Measurements from ENCODE around the gene TMEM116. TPM values are rescaled to one million over a fixed set of nuclear protein-coding genes. Genes with fewer than 3 reads are reported as not detected.

TMEM116 gene
- total and polyA plus RNA-seq, 9 donors: 9.1 to 17.9 (median 11.3) TPM

DNA sequence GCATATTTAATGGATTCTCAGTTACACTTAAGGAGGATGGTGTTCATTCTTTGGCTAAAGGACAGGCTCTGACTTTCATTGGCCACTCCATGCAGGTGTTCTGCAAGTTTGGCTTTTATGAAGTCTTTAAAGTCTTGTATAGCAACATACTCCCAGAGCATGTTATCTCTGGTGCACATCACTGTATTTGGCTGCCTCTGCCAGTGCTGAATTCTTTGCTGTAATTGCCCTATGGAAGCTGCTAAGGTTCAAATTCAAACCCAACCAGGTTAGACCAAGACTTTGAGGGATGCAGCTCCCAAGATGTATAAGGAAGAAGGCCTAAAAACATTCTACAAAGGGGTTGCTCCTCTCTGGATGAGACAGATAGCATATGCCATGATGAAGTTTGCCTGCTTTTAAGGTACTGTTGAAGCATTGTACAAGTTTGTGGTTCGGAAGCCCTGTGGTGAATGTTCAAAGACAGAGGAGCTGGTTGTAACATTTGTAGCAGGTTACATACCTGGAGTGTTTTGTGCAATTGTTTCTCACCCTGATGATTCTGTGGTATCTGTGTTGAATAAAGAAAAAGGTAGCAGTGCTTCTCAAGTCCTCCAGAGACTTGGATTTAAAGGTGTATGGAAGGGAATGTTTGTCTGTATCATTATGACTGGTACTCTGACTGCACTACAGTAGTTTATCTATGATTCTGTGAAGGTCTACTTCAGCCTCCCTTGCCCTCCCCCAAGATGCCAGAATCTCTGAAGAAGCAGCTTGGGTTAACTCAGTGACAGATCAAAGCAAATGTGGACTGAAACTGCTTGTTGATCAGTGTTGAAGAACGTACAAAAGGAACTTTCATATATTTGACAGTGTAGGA, 19.4 kb downstream of the TMEM116 start:
- no peaks in the 10 kb centered on the region for H3K4me1 ChIP-seq (ENCODE audit: insufficient read depth)
- no peaks in the 10 kb centered on the region for H3K9me3 ChIP-seq
- no peak overlapping the region for H3K4me3 ChIP-seq
- DNase-seq: no peak
- no peaks in the 10 kb centered on the region for H3K36me3 ChIP-seq
- intact Hi-C loops (cut with DNase I): no loop called here
- H3K27ac ChIP-seq: no peak overlapping the region
- no peaks in the 10 kb centered on the region for H3K27me3 ChIP-seq
- TF ChIP-seq, protein P1, sequence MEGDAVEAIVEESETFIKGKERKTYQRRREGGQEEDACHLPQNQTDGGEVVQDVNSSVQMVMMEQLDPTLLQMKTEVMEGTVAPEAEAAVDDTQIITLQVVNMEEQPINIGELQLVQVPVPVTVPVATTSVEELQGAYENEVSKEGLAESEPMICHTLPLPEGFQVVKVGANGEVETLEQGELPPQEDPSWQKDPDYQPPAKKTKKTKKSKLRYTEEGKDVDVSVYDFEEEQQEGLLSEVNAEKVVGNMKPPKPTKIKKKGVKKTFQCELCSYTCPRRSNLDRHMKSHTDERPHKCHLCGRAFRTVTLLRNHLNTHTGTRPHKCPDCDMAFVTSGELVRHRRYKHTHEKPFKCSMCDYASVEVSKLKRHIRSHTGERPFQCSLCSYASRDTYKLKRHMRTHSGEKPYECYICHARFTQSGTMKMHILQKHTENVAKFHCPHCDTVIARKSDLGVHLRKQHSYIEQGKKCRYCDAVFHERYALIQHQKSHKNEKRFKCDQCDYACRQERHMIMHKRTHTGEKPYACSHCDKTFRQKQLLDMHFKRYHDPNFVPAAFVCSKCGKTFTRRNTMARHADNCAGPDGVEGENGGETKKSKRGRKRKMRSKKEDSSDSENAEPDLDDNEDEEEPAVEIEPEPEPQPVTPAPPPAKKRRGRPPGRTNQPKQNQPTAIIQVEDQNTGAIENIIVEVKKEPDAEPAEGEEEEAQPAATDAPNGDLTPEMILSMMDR (IDR thresholded peaks at IDR 0.05): no peak
- TF ChIP-seq EP300 (IDR thresholded peaks at IDR 0.05): no peak
- no peak for TF ChIP-seq POLR2A (IDR thresholded peaks at IDR 0.05)
- WGBS, 3 donors: 84 to 87% (median 85%) methylated on average over 2 of the region's 2 CpGs

DNA sequence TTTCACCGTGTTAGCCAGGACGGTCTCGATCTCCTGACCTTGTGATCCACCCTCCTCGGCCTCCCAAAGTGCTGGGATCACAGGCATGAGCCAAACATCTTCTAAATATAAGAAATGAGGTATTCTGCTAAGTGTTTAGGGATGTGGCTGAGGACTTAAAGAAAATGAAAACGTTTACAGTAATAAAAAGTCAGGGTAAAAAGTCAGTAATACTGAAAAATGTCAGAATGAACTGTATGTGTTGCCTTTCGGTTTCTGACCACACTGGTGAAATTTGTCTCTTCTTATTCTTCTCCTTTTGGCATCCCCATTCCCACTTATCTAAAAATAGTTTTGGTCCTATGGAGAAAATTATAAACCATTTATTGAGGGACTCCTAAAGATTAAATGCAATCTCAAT, 20.5 kb downstream of the TMEM116 start:
- H3K36me3 ChIP-seq: no peaks in the 10 kb centered on the region
- TF ChIP-seq, protein P1 (IDR thresholded peaks at IDR 0.05): no peak
- TF ChIP-seq EP300 (IDR thresholded peaks at IDR 0.05): no peak
- no peak for TF ChIP-seq POLR2A (IDR thresholded peaks at IDR 0.05)
- no peaks in the 10 kb centered on the region for H3K27me3 ChIP-seq
- WGBS, 3 donors: 72 to 76% (median 73%) methylated on average over 6 of the region's 6 CpGs
- H3K4me1 ChIP-seq (ENCODE audit: insufficient read depth): no peaks in the 10 kb centered on the region
- no peak overlapping the region for H3K4me3 ChIP-seq
- intact Hi-C loops (cut with DNase I): no loop called here
- DNase-seq: no peak
- no peak overlapping the region for H3K27ac ChIP-seq
- H3K9me3 ChIP-seq: no peaks in the 10 kb centered on the region

DNA sequence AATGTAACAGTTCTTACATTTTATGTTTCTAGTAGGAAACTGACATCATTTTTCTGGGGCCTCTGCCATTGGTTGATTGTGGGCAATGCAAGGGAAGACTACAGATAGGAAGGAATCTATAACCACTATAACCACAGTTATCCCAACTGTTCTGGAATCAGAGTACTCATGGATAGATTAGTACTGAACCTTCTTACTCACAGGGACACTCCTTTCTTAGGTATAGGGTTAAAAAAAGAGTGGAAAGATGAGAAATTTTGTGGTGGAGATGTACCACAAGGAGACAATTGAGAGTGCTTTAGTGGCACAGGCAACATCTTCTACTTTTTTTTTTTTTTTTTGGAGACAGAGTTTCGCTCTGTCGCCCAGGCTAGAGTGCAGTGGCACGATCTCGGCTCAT, 21.0 kb downstream of the TMEM116 start:
- DNase-seq: no peak
- Histone ChIP-seq H3K27me3 (no peaks in the 10 kb centered on the region), H3K9me3 (no peaks in the 10 kb centered on the region), H3K27ac (no peak overlapping the region), H3K36me3 (no peaks in the 10 kb centered on the region), H3K4me1 (ENCODE audit: insufficient read depth) (no peaks in the 10 kb centered on the region), H3K4me3 (no peak overlapping the region)
- intact Hi-C loops (cut with DNase I): no loop called here
- 92 to 97% (median 94%) methylated on average over 4 of the region's 4 CpGs for WGBS, 3 donors
- no peak for TF ChIP-seq EP300 (IDR thresholded peaks at IDR 0.05)

DNA sequence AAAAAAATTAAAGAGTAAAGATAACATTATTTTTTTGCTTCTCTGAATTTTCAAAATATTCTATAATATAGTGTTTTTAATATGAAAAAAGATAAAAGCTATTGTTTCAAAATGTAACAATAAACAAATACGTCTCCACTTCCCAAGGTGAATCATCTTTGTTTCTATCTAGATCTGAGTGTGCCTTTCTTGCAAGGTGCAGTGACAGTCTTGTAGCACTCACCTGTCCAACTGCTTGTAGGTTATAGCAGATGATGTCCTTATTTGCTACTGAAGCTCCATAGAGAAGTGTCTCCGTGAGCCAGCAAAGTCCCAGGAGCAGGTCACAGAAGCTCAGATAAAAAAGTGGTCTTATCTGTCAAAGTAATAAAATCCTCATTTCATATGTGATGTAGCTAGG, 21.4 kb downstream of the TMEM116 start:
- Histone ChIP-seq H3K4me3 (no peak overlapping the region), H3K36me3 (no peaks in the 10 kb centered on the region), H3K9me3 (no peaks in the 10 kb centered on the region), H3K4me1 (ENCODE audit: insufficient read depth) (no peaks in the 10 kb centered on the region), H3K27ac (no peak overlapping the region), H3K27me3 (no peaks in the 10 kb centered on the region)
- TF ChIP-seq POLR2A (IDR thresholded peaks at IDR 0.05): no peak
- TF ChIP-seq, protein P1 (IDR thresholded peaks at IDR 0.05): no peak
- no peak for TF ChIP-seq EP300 (IDR thresholded peaks at IDR 0.05)
- no peak for DNase-seq
- 83 to 89% (median 83%) methylated on average over 2 of the region's 2 CpGs for WGBS, 3 donors
- intact Hi-C loops (cut with DNase I): no loop called here

DNA sequence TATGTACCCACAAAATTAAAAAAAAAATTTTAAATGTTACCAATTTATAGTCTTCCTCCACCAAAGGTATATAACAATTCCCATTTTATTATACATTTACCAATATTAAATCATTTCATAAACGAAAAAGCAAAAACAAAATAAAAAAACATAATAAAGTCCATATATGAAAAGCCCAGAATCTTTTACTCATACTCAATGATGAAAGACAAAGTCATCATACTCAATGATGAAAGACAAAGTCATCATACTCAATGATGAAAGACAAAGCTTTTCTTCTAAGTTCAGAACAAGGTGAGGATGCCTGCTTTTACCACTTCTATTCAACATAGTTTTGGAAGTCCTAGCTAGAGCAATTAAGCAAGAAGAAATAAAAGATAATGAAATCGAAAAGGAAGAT, 28.1 kb downstream of the TMEM116 start:
- H3K27me3 ChIP-seq: no peaks in the 10 kb centered on the region
- DNase-seq: no peak
- intact Hi-C loops (cut with DNase I): loop anchor here in 1 of 4 donors (5.0 kb wide), 1 partner anchor 367 kb away; no protein-coding TSS in a partner anchor
- no peak overlapping the region for H3K27ac ChIP-seq
- no peaks in the 10 kb centered on the region for H3K9me3 ChIP-seq
- H3K36me3 ChIP-seq: no peaks in the 10 kb centered on the region
- H3K4me3 ChIP-seq: no peak overlapping the region
- TF ChIP-seq POLR2A (IDR thresholded peaks at IDR 0.05): no peak
- no peak for TF ChIP-seq EP300 (IDR thresholded peaks at IDR 0.05)
- TF ChIP-seq, protein P1 (IDR thresholded peaks at IDR 0.05): no peak
- H3K4me1 ChIP-seq (ENCODE audit: insufficient read depth): no peaks in the 10 kb centered on the region
- 72 to 79% (median 78%) methylated on average over 2 of the region's 2 CpGs for WGBS, 3 donors
